Aorta (tissue), 5 donors: ENCODE results near the gene AP3D1. TPM values are rescaled to one million over a fixed set of nuclear protein-coding genes. Genes with fewer than 3 reads are reported as not detected.

Experiments used
- ATAC-seq: fragments of 200-7000 bp; cut with Tn5 transposase; one replicate; pipeline ENCODE4 v1.9.1; 2022; ENCODE audit warnings: moderate library complexity; ENCODE audit not compliant: low FRiP score
- DNase-seq, 2 donors: peaks; one replicate each; pipeline ENCODE4 v3.0.0-alpha.2; 2020
- H3K27ac ChIP-seq, 2 donors: one replicate each; pipeline ENCODE4 v1.5.1; 2013; ENCODE audit warnings: low read length in 2 of 2, mild to moderate bottlenecking in 2 of 2, moderate library complexity in 2 of 2, control low read depth in 1 of 2, inconsistent platforms in 1 of 2, low read depth in 1 of 2
- H3K27me3 ChIP-seq, 2 donors: one replicate each; pipeline ENCODE4 v1.6.1; 2013; ENCODE audit warnings: control low read depth in 1 of 2, low read length in 1 of 2, mild to moderate bottlenecking in 1 of 2, moderate library complexity in 1 of 2; ENCODE audit not compliant: insufficient read depth in 2 of 2, control insufficient read depth in 1 of 2
- H3K36me3 ChIP-seq, 2 donors: one replicate each; pipeline ENCODE4 v1.6.1; 2013; ENCODE audit warnings: control low read depth in 1 of 2, low read length in 1 of 2, mild to moderate bottlenecking in 1 of 2; ENCODE audit not compliant: insufficient read depth in 2 of 2, control insufficient read depth in 1 of 2
- H3K4me1 ChIP-seq, 2 donors: one replicate each; pipeline ENCODE4 v1.6.1; 2013; ENCODE audit warnings: low read length in 2 of 2, control low read depth in 1 of 2, mild to moderate bottlenecking in 1 of 2, moderate library complexity in 1 of 2; ENCODE audit not compliant: insufficient read depth in 2 of 2, control insufficient read depth in 1 of 2
- H3K4me3 ChIP-seq, 2 donors: one replicate each; pipeline ENCODE4 v1.5.1; 2013; ENCODE audit warnings: low read length in 2 of 2, control low read depth in 1 of 2, mild to moderate bottlenecking in 1 of 2
- H3K9me3 ChIP-seq: one replicate; pipeline ENCODE4 v1.6.1; 2013; ENCODE audit warnings: mild to moderate bottlenecking, low read length; ENCODE audit not compliant: control insufficient read depth
- WGBS, 2 donors: extraction: QIAGEN DNeasy Blood & Tissue Kit; methylation state at CpG; one replicate each; pipeline ENCODE4 v1.1.7; 2013; 5-methylcytosine and 5-hydroxymethylcytosine counted together
- intact Hi-C, 2 donors: fragments of 100-400 bp; cut with DNase I; formaldehyde crosslinking; loops; one replicate each; pipeline versions ENCODE4 v1.14.2 to v1.15.0; 2022
- polyA plus RNA-seq, 2 donors: library from polyadenylated mRNA; stranded (reverse); fragments of 200-250 nt; gene quantifications; one replicate each; pipeline ENCODE4 v1.2.3, GENCODE V29; 2013
- total RNA-seq, 2 donors: library from RNA; stranded (reverse); fragmentation: NEBNext Ultra II Directional; extraction: Animal tissue kit (Norgen Biotek cat#: 25700); gene quantifications; one replicate each; pipeline ENCODE4 v1.2.1, GENCODE V29; 2021
- donor health status: healthy with polysubstance abuse.
- donor health status: Bipolar disorder and iron deficiency.
- donor health status: DM: no; HTN: no; CAD: no.
- donor health status: DM: no; HTN: no; CAD: no.
- donor health status: DM: yes; HTN: yes; CAD: no.

Gene AP3D1
- total and polyA plus RNA-seq, 4 donors: 31.7 to 84.3 (median 68.3) TPM

- DNase-seq (no peak), ATAC-seq (no peak)
- Histone ChIP-seq H3K27me3 (no peaks in the 10 kb centered on the region), H3K36me3 (peaks cover 0 to 5% of the 10 kb centered on the region in 2 donors), H3K9me3 (no peaks in the 10 kb centered on the region), H3K4me3 (no peak overlapping the region), H3K4me1 (no peaks in the 10 kb centered on the region), H3K27ac (no peak overlapping the region)
- WGBS, 2 donors: 92 to 94% methylated on average over 7 of the region's 7 CpGs
- intact Hi-C loops: no loop called here
Measured at GRCh38 chr19:2077398-2077797, 74.0 kb downstream of the AP3D1 start.

GRCh38 chr19:2076526-2076944 is 74.8 kb downstream of the AP3D1 start:
- ATAC-seq (no peak), DNase-seq (no peak)
- Histone ChIP-seq H3K27ac (no peak overlapping the region), H3K9me3 (no peaks in the 10 kb centered on the region), H3K36me3 (peaks cover 0 to 5% of the 10 kb centered on the region in 2 donors), H3K4me3 (no peak overlapping the region), H3K4me1 (no peaks in the 10 kb centered on the region), H3K27me3 (no peaks in the 10 kb centered on the region)
- 98% methylated on average over 31 to 32 of the region's 32 CpGs for WGBS, 2 donors
- intact Hi-C loops: no loop called here

- no peak overlapping the region for H3K27ac ChIP-seq
- no peaks in the 10 kb centered on the region for H3K4me1 ChIP-seq
- DNase-seq (no peak), ATAC-seq (no peak)
- intact Hi-C loops: loop anchor here in 1 of 2 donors (5.0 kb wide), 1 partner anchor 146 kb away; no protein-coding TSS in a partner anchor
- H3K4me3 ChIP-seq: no peak overlapping the region
- H3K9me3 ChIP-seq: no peaks in the 10 kb centered on the region
- WGBS, 2 donors: 90 to 92% methylated on average over 32 of the region's 32 CpGs
- no peaks in the 10 kb centered on the region for H3K27me3 ChIP-seq
- H3K36me3 ChIP-seq: peaks cover 0 to 5% of the 10 kb centered on the region in 2 donors
Measured at GRCh38 chr19:2072757-2073551, 78.4 kb downstream of the AP3D1 start.

GRCh38 chr19:2070986-2071673 is 80.2 kb downstream of the AP3D1 start:
- Histone ChIP-seq H3K9me3 (no peaks in the 10 kb centered on the region), H3K4me1 (no peaks in the 10 kb centered on the region), H3K4me3 (no peak overlapping the region), H3K27ac (no peak overlapping the region), H3K27me3 (no peaks in the 10 kb centered on the region), H3K36me3 (peaks cover 0 to 3% of the 10 kb centered on the region in 2 donors)
- 84 to 85% methylated on average over 19 of the region's 19 CpGs for WGBS, 2 donors
- no peak for DNase-seq
- ATAC-seq: no peak
- intact Hi-C loops: loop anchor here in 1 of 2 donors (5.0 kb wide), 1 partner anchor 144 kb away; no protein-coding TSS in a partner anchor

- 83 to 91% methylated on average over 10 of the region's 10 CpGs for WGBS, 2 donors
- Histone ChIP-seq H3K4me1 (no peaks in the 10 kb centered on the region), H3K27ac (no peak overlapping the region), H3K9me3 (no peaks in the 10 kb centered on the region), H3K36me3 (peaks cover 0 to 3% of the 10 kb centered on the region in 2 donors), H3K4me3 (no peak overlapping the region), H3K27me3 (no peaks in the 10 kb centered on the region)
- intact Hi-C loops: loop anchor here in 1 of 2 donors (5.0 kb wide), 1 partner anchor 143 kb away; no protein-coding TSS in a partner anchor
- DNase-seq (no peak), ATAC-seq (peak; percentile 61)
Measured at GRCh38 chr19:2070436-2070827, 80.9 kb downstream of the AP3D1 start.

GRCh38 chr19:2064788-2065524 is 86.4 kb downstream of the AP3D1 start:
- intact Hi-C loops: loop anchor here in 1 of 2 donors (10.0 kb wide), 1 partner anchor 130 kb away; no protein-coding TSS in a partner anchor
- WGBS, 2 donors: 63 to 72% methylated on average over 38 of the region's 38 CpGs
- Histone ChIP-seq H3K27ac (peak overlapping the region in 1 of 2 donors; percentile 6), H3K36me3 (no peaks in the 10 kb centered on the region), H3K9me3 (no peaks in the 10 kb centered on the region), H3K27me3 (no peaks in the 10 kb centered on the region), H3K4me3 (no peak overlapping the region), H3K4me1 (no peaks in the 10 kb centered on the region)
- peak in 1 of 2 donors; percentile 58 for DNase-seq
- no peak for ATAC-seq

GRCh38 chr19:2064395-2064787 is 87.0 kb downstream of the AP3D1 start:
- no peak for DNase-seq
- Histone ChIP-seq H3K27me3 (no peaks in the 10 kb centered on the region), H3K4me1 (no peaks in the 10 kb centered on the region), H3K4me3 (no peak overlapping the region), H3K9me3 (no peaks in the 10 kb centered on the region), H3K36me3 (no peaks in the 10 kb centered on the region), H3K27ac (no peak overlapping the region)
- intact Hi-C loops: loop anchor here in 1 of 2 donors (10.0 kb wide), 1 partner anchor 130 kb away; no protein-coding TSS in a partner anchor
- ATAC-seq: no peak
- 77 to 78% methylated on average over 13 of the region's 13 CpGs for WGBS, 2 donors

GRCh38 chr19:2063824-2064223 is 87.5 kb downstream of the AP3D1 start:
- Histone ChIP-seq H3K27ac (no peak overlapping the region), H3K4me1 (no peaks in the 10 kb centered on the region), H3K36me3 (no peaks in the 10 kb centered on the region), H3K27me3 (no peaks in the 10 kb centered on the region), H3K9me3 (no peaks in the 10 kb centered on the region), H3K4me3 (no peak overlapping the region)
- ATAC-seq: no peak
- intact Hi-C loops: loop anchor here in 1 of 2 donors (10.0 kb wide), 1 partner anchor 129 kb away; no protein-coding TSS in a partner anchor
- 82 to 85% methylated on average over 8 of the region's 8 CpGs for WGBS, 2 donors
- no peak for DNase-seq
